GM10266 (cell line): ENCODE results near the gene NPR3.

Experiments used
- DNase-seq: peaks from one replicate; pipeline ENCODE4 v3.0.0; 2012; ENCODE audit errors: extremely low spot score
- CTCF ChIP-seq: IDR thresholded peaks from 2 replicates; pipeline ENCODE4 v1.5.1; 2012; ENCODE audit warnings: mild to moderate bottlenecking, low read depth; ENCODE audit not compliant: control insufficient read depth, insufficient read depth; ENCODE audit errors: missing control alignments

The NPR3 gene

GRCh38 chr5:32760091-32760509 lies 49.0 kb downstream of the NPR3 start:
- no peak for TF ChIP-seq CTCF
- no peak for DNase-seq

- no peak for DNase-seq
- no peak for TF ChIP-seq CTCF
Measured at GRCh38 chr5:32765266-32765665, 54.1 kb downstream of the NPR3 start.

- no peak for DNase-seq
- TF ChIP-seq CTCF, result no peak
Measured at GRCh38 chr5:32767948-32768467, 56.9 kb downstream of the NPR3 start.

GRCh38 chr5:32769711-32770110 lies 58.6 kb downstream of the NPR3 start:
- no peak for DNase-seq
- TF ChIP-seq CTCF, result no peak

GRCh38 chr5:32770444-32770843 lies 59.3 kb downstream of the NPR3 start:
- DNase-seq, result no peak
- no peak for TF ChIP-seq CTCF

- TF ChIP-seq CTCF, result no peak
- no peak for DNase-seq
Measured at GRCh38 chr5:32771037-32771436, 59.9 kb downstream of the NPR3 start.

- no peak for TF ChIP-seq CTCF
- no peak for DNase-seq
Measured at GRCh38 chr5:32773944-32774343, 62.8 kb downstream of the NPR3 start.
